ENCODE results near the gene RALA.
A peak's percentile ranks its signal among the peaks of the same experiment; 100 is the strongest.

Gene RALA

GRCh38 chr7:39623047-39623731 is at the start of gene RALA:
Gene RALA, plus strand, starts transcription at chr7:39623572. Its CDS starts 63,096 bp downstream, at chr7:39686668.
- peak; percentile 95 for DNase-seq

- peak; percentile 27 for DNase-seq
Observed at GRCh38 chr7:39574673-39575349, 48.6 kb upstream of the RALA start.

- no peak for DNase-seq
Observed at GRCh38 chr7:39577229-39577874, 46.0 kb upstream of the RALA start.

- peak; percentile 96 for DNase-seq
Observed at GRCh38 chr7:39580149-39580874, 43.1 kb upstream of the RALA start.

GRCh38 chr7:39582536-39582935 is 40.8 kb upstream of the RALA start:
- DNase-seq = no peak

DNA sequence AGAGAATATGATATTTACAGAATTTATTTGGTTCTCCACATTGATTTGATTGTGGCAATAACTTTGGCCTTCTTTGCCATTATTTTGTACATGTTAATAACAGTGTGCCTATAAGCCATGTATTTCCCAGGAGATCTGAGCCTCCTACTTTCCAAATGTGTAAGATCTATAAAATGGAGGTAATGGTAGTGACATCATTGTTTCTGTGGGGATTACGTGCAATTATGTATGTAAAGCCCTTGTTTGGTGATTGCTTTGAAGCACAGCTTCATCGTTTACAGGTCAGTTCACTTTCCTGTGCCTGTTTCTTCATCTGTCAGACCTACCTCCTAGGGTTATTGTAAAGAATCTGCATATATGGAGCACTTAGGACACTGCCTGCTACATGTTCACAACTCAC is 39.8 kb upstream of the RALA start:
- DNase-seq = no peak

GRCh38 chr7:39587393-39587792 is 36.0 kb upstream of the RALA start:
- DNase-seq = no peak

DNA sequence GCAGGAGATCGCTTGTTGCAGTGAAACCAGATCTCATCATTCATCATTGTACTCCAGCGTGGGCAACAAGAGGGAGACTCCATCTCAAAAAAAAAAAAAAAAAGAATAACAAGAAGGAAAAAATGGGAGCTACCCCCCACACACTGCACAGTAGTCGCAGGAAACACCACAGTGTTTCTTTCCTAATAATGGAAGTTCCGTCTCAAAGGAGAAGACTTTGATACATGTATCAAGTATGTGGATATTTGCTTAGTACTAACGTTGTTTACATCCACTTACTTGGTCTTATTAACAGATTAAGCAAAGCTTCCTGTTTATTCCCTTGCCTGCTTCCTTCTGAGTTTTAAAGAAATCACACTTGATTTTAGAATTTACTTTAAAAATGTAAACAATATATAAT is 35.0 kb upstream of the RALA start:
- no peak for DNase-seq

GRCh38 chr7:39589323-39590111 is 33.9 kb upstream of the RALA start:
- peak; percentile 97 for DNase-seq

DNA sequence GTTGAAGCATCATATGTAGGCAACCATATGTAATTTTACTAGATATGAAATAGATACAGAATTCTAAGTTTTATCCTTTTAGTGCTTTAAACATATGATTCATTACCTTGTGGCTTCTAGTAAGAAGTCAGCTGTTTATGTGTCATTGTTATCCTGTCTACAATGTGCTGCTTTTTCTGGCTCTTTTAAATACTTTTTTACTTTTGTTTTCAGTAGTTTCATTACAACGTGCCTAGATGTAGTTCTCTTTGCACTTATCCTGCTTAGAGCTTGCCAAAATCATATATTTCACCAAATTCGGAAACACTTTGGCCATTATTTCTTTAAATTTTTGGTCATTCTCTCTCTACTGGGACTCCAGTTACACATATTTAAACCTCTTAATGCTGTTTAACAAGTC is 30.8 kb upstream of the RALA start:
- peak; percentile 26 for DNase-seq

- no peak for DNase-seq
Observed at GRCh38 chr7:39594988-39595620, 28.3 kb upstream of the RALA start.

DNA sequence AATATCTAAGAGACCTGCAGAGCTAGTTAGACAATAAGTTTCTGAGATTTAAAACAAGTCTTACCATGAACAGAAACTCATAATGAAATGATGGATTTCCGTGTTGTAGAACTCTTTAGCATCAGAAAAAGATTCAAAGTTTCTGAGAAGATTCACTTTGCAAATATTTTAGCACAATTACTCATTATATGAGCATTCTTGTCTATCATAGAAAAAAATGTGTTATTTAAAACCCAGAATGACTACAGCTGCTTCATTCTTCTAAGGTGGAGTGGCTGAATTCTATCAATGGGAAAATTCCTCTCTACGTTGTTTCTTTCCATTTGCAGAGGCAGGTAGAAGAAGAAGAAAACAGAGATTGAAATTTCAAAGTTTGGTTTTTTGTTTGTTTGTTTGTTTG is 21.0 kb upstream of the RALA start:
- DNase-seq = no peak

DNA sequence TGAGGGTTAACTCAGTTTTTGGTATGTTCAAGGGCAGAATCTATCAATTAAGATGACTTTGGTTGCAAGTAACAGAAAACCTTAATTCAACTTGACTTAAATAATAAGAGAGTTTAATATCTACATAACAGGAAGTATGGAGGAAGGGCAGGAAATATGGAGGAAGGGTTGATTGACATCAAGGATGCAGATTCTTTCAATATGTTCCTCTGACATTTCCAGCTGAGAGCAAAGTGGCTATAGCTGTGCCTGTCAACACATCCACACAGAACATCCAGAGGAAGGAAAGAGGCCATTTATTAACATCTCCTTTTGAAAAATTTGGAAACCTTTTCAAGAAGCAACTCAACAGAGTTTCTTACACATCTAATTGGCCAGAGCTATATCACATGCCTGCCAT is 19.4 kb upstream of the RALA start:
- no peak for DNase-seq

GRCh38 chr7:39605087-39605486 is 18.3 kb upstream of the RALA start:
- no peak for DNase-seq

- DNase-seq = peak; percentile 80
Observed at GRCh38 chr7:39606352-39606751, 17.0 kb upstream of the RALA start.

GRCh38 chr7:39606941-39607340 is 16.4 kb upstream of the RALA start:
- DNase-seq = no peak

DNA sequence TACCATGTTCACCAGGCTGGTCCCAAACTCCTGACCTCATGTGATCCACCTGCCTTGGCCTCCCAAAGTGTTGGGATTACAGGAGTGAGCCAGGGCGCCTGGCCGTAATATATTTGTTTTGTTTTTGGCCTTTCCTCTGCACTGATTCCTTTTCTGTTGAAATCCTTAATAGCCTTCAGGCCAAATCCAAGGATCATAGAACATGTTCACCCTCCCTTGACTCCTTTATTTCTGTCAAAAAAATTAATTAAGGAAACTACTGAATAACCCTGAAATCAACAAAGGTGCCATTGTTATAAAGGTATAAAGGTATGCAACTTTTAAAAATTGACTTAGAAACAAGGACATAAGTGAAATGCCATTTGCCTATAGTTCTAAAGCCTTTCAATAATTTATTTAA is 15.5 kb upstream of the RALA start:
- no peak for DNase-seq

DNA sequence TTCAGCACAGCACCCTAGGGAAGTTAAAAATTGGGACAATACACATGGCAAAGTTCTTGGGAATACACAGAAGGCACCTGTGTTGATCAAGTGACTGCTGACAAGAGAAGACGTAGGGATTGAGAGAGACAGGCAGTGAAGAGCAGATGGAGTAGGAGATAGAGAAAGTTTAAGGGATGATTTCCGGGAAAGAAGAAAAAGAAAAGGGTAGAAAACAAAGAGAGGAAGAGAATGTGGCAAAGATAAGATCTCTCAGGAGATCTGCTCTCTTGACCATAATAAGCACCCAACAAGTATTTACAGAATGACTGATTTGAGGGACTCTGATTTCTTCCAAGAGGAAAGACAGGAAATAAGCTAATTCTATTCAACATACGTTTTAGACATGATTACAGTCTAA is 15.1 kb upstream of the RALA start:
- no peak for DNase-seq

- DNase-seq = peak; percentile 67
Observed at GRCh38 chr7:39609113-39609934, 14.0 kb upstream of the RALA start.

DNA sequence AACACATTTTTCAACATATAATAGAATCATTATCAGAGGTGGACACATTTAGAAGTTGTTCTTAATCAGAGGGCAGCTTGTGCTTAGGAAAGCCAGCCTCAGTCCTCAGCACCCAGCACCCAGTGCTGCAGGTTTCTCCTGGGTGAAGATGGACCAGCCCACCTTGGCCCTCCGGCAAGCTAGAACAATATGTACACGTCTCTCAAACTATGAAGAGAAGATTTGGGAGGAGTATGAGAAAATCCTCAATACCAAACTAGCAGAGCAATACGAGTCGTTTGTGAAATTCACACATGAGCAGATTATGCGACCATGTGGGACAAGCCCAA is 13.5 kb upstream of the RALA start:
- DNase-seq = no peak

DNA sequence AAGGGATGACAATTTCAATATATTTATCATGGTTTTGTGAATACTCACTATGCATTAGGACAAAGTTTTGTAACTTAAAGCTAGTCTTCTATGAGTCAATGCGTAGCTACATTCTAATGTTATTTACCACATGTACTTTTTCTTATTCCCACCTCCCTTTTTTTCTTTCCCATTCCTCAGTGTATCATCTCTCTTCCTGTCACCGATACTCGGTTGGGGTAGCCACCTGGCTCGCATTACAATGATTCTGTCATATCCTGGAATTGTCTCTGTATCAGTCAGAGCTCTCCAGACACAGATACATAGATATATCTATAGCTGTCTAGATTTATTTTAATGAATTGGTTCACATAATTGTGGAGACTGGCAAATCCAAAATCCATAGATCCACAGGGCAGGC is 9.8 kb upstream of the RALA start:
- no peak for DNase-seq
